ENCODE measurements around the gene FCHSD1.

DNA sequence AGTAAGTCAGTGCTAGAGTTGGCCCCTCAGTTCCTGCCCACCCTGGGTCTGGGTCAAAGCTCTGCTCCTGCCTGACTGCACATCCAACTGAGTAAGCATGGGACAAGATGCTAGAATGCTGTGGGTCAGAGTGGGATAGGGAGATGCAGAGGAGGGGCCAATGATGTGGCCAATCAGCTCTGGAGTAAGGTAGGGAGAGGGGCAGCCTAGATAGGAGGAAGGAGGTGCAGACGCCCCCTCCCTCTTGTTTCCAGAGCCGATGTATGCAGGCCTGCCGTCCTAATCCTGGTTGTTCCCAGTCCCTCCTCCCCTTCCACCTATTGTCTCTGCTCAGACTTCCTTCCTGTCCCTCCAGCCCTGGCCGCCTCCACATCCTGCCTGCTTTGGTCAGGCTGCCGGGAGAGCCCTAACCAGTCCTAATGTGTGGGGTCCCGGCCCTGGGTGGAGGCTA lies 29.6 kb upstream of the FCHSD1 start:
- peak; percentile 99 for TF ChIP-seq POLR2AphosphoS5 (IDR thresholded peaks at IDR 0.05; ENCODE audit: insufficient read depth, low read depth, low read length)
- TF ChIP-seq, protein P1, sequence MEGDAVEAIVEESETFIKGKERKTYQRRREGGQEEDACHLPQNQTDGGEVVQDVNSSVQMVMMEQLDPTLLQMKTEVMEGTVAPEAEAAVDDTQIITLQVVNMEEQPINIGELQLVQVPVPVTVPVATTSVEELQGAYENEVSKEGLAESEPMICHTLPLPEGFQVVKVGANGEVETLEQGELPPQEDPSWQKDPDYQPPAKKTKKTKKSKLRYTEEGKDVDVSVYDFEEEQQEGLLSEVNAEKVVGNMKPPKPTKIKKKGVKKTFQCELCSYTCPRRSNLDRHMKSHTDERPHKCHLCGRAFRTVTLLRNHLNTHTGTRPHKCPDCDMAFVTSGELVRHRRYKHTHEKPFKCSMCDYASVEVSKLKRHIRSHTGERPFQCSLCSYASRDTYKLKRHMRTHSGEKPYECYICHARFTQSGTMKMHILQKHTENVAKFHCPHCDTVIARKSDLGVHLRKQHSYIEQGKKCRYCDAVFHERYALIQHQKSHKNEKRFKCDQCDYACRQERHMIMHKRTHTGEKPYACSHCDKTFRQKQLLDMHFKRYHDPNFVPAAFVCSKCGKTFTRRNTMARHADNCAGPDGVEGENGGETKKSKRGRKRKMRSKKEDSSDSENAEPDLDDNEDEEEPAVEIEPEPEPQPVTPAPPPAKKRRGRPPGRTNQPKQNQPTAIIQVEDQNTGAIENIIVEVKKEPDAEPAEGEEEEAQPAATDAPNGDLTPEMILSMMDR (IDR thresholded peaks at IDR 0.05; ENCODE audit: extremely low read depth in 1 of 2, insufficient read depth in 1 of 2, low read depth in 1 of 2, low read length in 2 of 2) = no peak
- TF ChIP-seq POLR2A (IDR thresholded peaks at IDR 0.05; ENCODE audit: low read depth, low read length) = peak; percentile 99
- TF ChIP-seq EZH2 (IDR thresholded peaks at IDR 0.05; ENCODE audit: borderline replicate concordance, low read depth, low read length, severe bottlenecking) = no peak

Measured in endothelial cell of umbilical vein (primary cell).